ENCODE data around the gene TMPRSS11A.

GRCh38 chr4:67983333-67983732, 20.0 kb upstream of the TMPRSS11A start:
- TF ChIP-seq CTCF (optimal IDR thresholded peaks at IDR 0.05 in 1 of 3, IDR thresholded peaks at IDR 0.05 in 1 of 3, conservative IDR thresholded peaks at IDR 0.05 in 1 of 3; ENCODE audit: extremely low read depth in 1 of 3, insufficient read depth in 2 of 3, low read length in 3 of 3): no peak
- TF ChIP-seq EZH2 (IDR thresholded peaks at IDR 0.05; ENCODE audit: low read length): no peak

Measured in keratinocyte (primary cell).